Stimulated activated CD8-positive, alpha-beta memory T cell treated with anti-CD3 and anti-CD28 coated beads, Interleukin-12 subunit alpha, Interleukin-12 subunit beta, amount 100 ng/mL, for 4 hours (primary cell): ENCODE measurements around the gene UBE2QL1.

ENCODE experiments used
- DNase-seq: peaks from one replicate; pipeline ENCODE4 v3.0.0-alpha.2; 2020; ENCODE audit warnings: low read depth

The UBE2QL1 gene, protein sequence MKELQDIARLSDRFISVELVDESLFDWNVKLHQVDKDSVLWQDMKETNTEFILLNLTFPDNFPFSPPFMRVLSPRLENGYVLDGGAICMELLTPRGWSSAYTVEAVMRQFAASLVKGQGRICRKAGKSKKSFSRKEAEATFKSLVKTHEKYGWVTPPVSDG

DNA sequence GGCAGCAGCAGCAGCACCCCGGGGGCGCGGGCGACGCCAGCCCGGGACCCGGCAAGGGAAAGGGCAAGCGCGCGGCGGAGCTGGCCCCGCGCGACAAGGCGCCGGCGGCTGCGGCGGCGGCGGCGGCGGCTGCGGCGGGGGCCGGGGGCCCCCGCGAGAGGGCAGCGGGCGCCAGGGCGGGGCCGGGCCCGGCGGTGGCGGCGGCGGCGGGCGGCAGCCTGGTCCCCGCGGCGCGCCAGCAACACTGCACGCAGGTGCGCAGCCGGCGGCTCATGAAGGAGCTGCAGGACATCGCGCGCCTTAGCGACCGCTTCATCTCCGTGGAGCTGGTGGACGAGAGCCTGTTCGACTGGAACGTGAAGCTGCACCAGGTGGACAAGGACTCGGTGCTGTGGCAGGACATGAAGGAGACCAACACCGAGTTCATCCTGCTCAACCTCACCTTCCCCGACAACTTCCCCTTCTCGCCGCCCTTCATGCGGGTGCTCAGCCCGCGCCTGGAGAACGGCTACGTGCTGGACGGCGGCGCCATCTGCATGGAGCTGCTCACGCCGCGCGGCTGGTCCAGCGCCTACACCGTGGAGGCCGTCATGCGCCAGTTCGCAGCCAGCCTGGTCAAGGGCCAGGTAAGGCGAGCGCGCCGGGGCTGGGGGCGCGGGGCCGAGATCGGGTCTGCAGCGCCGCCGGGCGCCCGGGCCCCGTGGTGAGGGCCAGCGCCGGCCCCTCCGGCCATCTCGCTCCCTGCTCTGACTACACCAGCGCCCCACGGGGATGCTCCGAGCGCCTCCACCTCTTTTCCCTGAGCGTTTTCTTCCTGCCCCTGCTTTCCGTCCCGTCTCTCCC is at the start of gene UBE2QL1:
UBE2QL1 (plus strand) TSS at position 238 of the 843 bp plus-strand sequence; CDS start at position 273, 35 bp downstream.
- DNase-seq = no peak

DNA sequence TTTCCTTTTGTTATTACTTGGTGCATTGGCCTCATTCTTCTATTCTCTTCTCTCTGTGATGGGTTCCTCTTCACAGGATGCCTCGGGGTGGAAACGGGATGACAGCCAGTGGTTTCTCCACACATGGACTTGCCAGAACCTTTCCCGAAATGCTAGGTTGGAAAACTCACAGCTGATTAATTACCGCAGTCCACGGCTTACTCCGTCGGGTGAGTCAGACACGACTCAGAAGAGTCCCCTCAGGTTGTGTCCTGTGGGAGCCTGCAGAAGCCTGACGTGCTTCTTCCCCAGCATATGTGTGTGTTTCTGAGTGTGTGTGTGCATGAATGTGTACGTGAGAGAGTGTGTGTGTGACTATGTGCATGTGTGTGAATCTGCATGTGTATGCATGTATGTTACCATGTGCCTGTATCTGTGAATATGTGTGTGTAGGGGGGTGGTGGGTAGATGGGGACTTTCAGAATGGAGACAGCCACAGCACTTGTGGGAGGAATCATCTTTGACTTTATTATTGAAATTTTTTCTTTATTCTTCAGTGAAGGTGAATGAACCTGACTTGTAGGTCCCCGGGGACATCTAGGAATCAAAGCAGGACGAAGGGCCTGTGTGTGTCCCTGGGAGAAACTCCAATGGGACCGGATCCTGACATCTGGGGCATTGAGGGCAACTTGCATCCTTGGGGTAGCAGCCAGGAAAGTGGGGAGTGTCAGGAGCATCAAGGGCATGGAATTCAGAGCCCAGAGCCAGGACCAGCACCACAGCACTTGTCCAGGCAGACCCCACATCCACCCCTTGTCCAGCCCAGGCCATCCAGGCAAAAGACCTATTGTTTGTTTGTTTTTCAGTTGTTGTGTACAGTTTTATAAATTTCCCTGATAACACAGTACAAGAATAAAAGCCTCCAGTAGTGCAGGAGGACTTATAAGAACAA is 48.4 kb upstream of the UBE2QL1 start:
- DNase-seq = no peak

DNA sequence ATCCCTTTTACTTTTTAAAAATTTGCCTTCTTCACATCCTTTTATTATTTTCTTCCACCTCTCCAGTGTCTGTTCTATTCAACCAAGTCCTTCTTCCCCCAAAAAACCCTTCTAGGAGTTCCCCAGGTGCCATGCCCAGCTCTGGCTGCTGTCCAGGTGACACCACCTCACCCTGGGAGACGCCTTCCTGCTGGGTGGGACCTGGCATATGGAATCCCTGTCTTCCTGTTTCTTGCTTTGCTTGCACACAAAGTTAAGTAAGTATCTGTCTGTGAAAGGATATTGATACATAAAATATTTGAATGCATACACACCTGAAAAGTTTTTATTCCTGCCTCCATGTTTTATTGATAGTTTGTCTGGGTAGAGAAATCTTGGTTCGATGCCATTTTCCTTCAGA is 47.2 kb upstream of the UBE2QL1 start:
- DNase-seq = no peak

DNA sequence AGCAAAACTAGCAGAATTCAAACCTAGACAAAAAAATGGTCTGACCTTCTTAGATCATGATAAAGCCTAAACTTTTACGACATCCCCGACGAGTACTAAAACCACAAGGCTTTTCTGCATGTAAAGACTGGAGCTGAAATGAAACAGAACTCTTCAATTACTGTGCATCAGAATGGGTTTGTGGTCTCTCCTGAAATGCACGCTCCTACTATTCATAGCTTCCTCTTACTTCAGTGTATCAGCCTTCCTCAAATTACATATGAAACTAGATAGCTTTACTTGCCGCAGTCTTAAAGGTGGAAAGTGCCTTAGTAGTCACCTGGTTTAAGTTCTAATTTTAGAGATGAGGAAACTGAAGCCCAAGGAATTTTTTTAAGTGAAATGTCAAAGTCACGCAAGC is 45.7 kb upstream of the UBE2QL1 start:
- no peak for DNase-seq

DNA sequence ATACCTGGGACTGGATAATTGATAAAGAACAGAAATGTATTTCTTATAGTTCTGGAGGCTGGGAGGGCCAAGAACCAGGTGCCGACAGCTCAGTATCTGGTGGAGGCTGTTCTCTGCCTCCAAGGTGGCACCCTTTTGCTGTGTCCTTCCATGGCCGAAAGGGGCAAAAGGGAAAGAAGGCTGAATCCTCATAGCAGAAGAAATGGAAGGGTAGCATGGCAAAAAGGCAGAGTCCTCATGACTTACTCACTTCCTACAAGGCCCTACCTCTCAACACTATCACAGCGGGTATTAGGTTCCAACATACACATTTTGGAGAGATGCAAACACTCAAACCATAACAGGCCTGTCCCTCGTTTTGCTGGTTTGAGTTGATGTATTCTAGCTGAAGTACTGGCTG is 45.2 kb upstream of the UBE2QL1 start:
- DNase-seq = no peak

DNA sequence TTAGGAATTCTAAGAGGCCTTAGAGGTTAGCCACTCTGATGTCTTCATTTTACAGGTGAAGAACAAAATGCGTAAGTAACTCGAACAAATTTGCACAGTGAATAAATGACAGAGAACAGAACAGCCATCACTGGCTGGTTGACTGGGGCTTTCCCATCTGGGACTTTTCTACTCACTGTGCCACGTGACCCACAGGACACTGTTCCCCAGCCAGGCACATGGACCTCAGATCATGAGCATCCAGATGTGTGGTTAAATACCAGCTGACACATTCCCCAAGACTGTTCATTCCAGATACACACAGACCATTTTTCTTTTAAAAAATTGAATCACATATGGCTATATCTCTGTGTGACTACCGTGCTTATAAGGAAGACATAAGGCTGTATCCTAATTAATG is 44.5 kb upstream of the UBE2QL1 start:
- DNase-seq = no peak

DNA sequence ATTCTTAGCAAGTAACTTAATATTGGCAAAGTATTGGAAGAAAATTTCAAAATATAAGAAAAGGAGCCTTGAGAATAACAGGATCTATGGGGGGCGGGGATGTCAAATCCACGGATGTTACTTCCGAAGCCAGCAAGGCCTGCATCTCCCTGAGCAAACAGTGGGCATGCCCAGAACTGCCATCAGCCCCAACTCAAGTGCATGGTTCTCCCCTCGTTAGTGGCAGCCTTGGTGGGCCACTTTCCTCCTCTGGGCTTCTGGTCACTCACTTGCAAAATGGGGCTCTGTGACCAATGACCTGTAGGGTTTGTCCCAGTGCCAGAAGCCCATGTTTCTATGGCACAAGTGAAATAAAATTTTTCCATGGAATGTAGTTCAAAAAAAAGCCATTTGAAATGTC is 43.1 kb upstream of the UBE2QL1 start:
- no peak for DNase-seq

DNA sequence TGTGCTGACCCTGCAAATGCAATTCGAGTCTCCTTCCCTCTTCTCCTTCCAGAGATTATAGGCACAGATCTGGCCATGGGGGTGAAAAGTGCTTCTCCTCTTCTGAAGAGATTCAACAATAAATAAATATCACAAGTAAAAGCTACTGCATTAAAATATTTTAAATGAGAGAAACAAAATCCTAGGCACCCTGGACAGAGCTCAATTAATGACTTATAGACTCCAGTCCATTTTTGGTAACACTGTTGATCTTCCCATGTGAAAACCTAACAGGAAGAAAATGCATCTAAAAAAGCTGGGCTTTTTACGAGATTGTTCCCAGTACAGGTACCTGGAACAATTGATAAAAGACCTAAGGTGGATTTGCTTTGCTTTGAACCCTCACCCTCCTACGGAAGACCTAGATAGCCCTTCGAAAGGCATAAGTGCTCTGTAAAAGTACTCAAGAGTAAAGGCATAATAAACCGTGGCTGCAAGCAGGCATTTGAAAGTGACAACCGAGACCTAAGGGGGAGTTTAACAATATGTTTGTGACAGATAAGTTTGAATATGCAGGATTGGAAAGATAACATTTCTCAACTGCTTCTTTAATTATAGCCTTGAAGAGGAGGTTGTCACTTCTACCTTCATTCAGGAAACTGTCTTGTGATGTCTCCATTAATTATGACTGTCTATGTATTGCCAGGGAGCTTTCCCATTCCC is 41.0 kb upstream of the UBE2QL1 start:
- no peak for DNase-seq

DNA sequence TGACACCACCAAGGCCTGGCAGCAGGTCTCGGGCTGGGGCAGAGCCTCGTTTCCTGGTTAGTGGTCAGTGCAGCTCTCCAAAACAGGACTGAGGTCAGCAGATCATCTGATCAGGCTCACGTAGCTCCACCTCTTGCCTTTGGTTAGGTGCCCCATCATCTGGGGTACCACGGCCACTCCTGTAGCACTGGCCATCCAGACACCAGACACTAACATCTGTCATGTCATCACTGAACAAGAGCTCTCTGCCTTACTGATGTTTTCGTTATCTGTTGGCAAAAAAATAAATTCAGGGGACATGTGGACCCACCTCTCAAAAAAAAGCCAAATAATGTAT is 40.4 kb upstream of the UBE2QL1 start:
- DNase-seq = no peak

DNA sequence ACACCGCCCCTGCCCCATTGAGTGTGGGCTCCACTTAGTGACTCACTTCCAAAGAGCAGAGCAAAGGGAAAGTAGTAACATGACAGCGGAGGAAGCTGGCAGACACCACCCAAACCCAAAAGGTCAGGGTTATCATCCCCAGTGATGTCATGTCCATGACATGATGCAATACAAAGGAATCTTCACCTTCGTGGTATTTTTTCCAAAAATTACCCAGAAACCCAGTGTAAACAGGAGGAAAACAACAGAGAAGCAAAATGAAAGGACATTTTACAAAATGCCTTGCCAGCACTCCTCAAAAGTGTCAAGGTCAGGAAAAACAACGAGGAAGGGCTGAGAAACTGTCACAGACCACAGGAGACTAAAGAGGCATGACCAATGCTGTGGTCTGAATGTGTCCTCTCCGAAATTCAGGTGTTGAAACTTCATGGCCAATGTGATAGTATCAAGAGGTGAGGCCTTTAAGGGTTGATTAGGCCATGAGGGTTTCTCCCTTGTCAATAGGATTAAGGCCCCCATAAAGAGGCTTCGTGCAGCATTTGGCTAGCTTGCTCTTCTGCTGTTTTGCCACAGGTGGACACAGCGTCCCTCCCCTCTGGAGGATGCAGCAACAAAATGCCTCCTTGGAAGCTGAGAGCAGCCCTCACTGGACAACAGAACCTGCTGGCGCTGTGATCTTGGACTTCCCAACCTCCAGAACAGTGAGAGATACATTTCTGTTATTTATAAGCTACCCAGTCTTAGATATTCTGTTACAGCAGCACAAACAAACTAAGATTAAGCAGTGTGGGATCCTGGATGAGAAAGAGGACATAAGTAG is 39.8 kb upstream of the UBE2QL1 start:
- DNase-seq = no peak

DNA sequence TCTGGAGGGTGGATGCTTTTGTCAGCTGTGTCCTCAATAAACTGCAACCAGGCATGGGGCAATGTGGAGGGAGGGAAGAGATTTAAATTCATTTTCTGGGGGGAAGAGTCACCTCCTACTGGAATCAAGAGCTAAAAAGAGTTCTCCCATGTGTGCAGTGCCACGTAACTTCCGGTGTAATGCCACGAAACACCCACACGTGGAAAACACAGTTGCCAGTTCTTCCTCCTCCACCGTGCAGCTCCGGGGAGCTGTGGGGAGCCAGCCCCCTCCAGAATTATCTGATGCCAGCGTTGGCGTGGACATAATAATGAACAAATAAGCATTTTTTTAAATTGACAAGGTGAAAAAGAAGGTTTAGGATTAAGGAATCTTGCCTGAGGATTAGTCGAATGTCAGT is 38.2 kb upstream of the UBE2QL1 start:
- no peak for DNase-seq

DNA sequence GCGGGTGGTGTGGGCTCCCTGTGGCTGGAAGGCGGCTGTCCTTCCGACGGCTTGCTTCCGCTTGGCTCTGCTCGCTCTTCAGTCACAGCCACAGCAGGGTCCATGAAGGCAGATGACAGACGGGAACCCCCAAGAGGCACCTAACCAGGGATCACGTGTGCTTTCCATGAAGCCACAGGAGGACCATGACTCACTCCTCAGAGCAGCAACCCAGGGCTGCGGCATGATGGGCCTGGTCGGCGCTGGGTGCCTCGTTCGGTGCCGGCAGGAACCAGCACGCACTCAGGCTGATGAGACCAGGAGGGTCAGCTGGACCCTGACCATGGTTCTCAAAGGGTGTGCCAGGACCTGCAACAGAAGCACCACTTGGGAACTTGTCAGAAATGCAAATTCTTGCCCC is 37.5 kb upstream of the UBE2QL1 start:
- no peak for DNase-seq

DNA sequence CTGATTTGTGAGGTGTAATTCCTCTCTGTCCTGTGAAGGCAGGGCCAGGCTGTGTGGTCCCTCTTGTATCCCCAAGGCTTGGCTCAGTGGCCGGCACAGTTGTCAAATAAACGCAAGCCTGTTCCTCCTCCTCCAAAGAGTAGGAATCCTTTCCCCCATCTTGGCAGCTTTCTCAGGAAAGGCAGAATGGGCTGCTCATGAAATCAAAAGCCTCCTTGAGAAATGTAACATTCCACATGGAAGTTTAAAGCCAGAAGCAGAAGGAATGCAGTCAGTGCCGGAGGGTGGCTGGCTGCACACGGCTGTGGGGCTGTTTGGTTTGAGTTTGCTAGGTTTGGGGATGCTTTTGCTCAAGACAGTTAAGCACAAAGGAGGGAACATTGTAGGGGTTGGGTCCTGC is 35.8 kb upstream of the UBE2QL1 start:
- no peak for DNase-seq

DNA sequence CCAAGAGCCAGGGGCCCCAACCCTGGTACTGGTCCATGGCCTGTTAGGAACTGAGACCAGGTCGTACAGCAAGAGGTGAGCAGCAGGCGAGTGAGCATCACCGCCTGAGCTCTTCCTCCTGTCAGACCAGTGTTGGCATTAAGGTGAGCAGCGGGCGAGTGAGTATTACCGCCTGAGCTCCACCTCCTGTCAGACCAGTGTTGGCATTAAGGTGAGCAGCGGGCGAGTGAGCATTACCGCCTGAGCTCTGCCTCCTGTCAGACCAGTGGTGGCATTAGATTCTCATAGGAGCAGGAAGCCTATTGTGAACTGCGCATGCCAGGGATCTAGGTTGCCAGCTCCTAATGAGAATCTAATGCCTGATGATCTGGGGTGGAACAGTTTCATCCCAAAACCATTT is 31.0 kb upstream of the UBE2QL1 start:
- DNase-seq = no peak

DNA sequence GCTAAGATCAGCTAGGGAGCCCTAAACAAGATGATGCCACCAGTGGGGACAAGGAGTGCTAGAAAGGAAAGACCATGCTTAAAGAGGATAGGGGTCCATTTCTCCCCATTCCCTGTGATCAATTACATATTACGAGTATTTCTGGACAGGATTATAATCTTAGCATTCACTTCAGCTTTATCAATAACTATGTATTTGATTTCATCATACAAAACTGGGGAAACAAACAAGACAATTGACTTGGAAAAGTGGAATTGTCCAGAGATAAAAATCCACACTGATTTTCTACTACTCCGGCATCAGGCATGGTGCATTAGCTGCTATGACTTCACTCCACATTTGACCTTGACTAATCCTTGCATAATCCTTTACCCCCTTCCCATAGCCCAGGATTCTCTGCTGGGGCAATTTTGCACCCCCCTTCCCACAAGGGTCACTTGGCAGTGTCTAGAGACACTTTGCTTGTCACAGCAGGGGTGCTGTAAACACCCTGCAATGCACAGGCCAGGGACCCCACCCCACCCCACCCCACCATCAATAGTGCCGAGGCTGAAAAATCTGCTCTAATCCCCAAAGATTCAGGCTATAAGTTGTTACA is 29.9 kb upstream of the UBE2QL1 start:
- DNase-seq = no peak

DNA sequence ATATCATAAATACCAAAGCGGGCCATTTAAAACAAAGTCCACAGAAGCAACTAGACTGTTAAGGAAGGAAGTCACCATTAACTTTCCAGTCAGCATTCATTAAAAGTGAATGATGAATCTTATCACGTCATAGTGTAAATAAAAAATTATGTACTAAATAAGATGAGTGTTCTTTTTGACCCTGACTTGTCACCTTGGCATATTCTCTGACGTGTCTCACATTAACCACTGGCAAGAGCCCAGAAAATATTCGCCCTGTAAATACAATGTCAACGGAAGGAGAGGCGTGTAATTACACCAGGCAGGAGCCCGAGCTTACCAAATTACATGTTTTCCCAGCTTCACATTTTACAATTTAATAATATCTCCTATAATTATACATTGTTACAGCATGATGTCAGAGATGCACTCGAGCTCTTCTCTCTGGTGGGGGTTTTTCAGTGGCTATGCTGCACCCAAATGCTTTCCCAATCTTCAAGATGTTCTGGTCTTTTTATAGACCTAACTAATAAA is 29.3 kb upstream of the UBE2QL1 start:
- no peak for DNase-seq

DNA sequence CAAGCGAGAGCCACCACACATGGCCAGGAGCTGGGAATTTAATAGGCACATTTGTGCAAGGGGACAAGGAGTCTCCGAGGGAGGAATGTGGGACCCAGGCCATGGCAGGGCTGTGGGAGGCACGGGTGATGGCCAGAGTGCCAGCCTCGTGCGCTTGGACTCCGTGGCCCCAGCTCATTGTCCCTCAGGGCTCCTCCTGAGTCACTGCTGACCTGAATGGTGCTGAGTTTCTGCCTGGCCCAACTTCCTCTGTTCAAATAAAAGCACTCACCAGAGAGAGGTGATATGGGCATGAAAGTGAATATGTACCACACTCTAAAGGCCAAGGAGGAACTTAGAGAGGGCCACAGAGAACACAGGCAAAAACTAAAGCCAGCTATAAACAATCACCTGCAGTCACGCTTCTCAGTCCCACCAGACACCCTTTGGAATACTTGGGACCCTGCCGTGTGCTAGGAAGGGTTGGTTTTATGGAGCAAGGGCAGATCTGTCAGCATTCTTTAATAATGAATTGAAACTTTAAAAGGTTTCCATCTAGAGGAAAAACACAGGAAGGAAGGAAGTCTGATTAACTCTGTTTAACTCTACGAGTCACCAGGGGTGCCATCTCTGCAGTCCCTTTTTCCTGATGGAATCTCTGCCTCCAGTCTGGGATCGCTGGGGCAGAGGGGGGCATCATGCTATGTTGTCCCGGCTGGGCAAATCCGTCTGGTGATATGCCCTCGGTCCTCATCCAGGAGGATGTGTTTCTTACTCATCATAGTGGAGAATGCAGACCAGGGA is 25.1 kb upstream of the UBE2QL1 start:
- no peak for DNase-seq

DNA sequence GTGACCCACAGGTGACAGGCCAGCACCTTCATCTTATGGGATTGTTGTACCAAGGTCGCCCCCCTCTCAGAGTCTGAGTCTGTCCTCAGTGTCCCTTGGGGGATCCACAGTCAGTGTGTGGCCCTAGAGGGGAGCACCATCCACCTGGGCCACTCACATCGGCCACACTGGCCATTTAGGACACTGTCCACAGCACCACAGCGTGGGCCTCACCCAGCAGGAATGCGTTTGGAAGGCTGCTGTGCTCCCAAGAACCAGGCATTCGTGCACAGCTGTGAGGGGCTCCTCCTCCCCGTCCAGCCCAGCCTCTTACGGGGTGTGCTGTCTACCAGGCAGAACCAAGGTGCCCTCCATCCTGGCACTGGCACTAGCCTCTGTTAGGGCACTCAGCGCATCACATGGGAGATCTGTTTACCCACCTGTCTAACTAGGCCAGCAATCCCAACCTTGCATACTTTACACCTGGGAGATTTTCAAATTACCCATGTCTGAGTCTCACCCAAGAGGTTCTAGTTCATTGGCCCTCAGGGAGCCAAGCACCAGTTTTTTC is 24.5 kb upstream of the UBE2QL1 start:
- DNase-seq = no peak

DNA sequence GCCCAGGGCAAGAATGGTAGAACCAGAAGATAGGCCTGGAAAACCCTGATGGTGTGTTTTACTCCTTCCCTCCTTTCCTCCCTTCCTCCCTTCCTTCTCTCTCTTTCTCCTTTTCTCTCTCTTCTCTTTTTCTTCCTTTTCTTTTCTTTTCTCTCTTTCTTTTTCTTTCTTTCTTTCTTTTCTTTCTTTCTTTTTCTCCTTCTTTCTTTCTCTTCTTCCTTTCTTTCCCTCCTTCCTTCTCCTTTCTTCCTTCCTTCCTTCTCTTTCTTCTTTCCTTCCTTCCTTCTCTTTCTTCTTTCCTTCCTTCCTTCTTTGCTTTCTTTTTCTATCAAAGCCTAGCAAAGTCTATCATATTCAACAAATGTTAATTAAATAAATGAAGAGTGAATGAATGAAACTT is 24.0 kb upstream of the UBE2QL1 start:
- no peak for DNase-seq

DNA sequence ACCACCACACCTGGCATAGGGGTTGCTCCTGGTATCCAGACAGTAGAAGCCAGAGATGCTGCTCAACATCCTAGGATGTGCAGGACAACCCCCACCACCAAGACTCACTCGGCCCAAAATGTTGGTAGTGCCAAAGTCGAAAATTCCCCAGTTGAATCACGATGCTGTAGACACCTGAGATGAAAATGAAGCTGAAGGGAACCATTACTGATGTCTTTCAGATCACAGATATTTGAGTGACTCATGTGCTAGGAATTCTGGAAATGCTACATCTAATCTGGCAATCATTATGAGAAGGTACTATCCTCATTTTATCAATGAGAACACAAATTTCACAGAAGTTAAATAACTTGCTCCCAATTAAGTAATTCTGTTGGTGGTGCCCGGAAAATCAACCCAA is 21.0 kb upstream of the UBE2QL1 start:
- no peak for DNase-seq
